ENCODE measurements around the gene DCTN4.

DCTN4 gene

GRCh38 chr5:150700594-150701377, 58.0 kb downstream of the DCTN4 start, which contains the start of gene RBM22:
TSS of gene RBM22 (minus strand) at chr5:150701062. CDS start at chr5:150700985, 77 bp downstream.
- Histone ChIP-seq H3K27me3 (ENCODE audit: low read length) (no peaks in the 10 kb centered on the region), H3K4me3 (ENCODE audit: insufficient read depth, low read length, poor library complexity, severe bottlenecking) (peak within 1 kb of the TSS; percentile 96), H3K9ac (ENCODE audit: low read length) (peak within 1 kb of the TSS; percentile 98), H3K9me2 (replicated peaks; ENCODE audit: insufficient read depth, low read length) (no peaks in the 10 kb centered on the region), H3K9me3 (ENCODE audit: insufficient read depth, low read length) (no peaks in the 10 kb centered on the region), H3K4me2 (ENCODE audit: low read depth, low read length, poor library complexity, severe bottlenecking) (peak within 1 kb of the TSS; percentile 89), H2AFZ (ENCODE audit: low read depth, low read length, severe bottlenecking) (peak within 1 kb of the TSS; percentile 94), H3K27ac (ENCODE audit: low read depth, low read length) (peak within 1 kb of the TSS; percentile 77), H4K20me1 (ENCODE audit: low read depth, low read length) (no peaks in the 10 kb centered on the region), H3K79me2 (ENCODE audit: insufficient read depth, low read length) (peaks cover 25% of the 10 kb centered on the region), H3K36me3 (ENCODE audit: low read length) (peaks cover 23% of the 10 kb centered on the region; the same call in 1 of the 2 replicates), H3F3A (ENCODE audit: insufficient read depth) (no peaks in the 10 kb centered on the region)
- peak; percentile 56 for TF ChIP-seq CTCF (IDR thresholded peaks at IDR 0.05; ENCODE audit: insufficient read depth, low read length, poor library complexity, severe bottlenecking)
- no peak for TF ChIP-seq EZH2phosphoT487 (conservative IDR thresholded peaks at IDR 0.05; ENCODE audit: low read length)

GRCh38 chr5:150700246-150700593, 58.6 kb downstream of the DCTN4 start:
- TF ChIP-seq CTCF (IDR thresholded peaks at IDR 0.05; ENCODE audit: insufficient read depth, low read length, poor library complexity, severe bottlenecking) (no peak), EZH2phosphoT487 (conservative IDR thresholded peaks at IDR 0.05; ENCODE audit: low read length) (no peak)
- Histone ChIP-seq H3K4me2 (ENCODE audit: low read depth, low read length, poor library complexity, severe bottlenecking) (peak overlapping the region; percentile 81), H2AFZ (ENCODE audit: low read depth, low read length, severe bottlenecking) (no peak overlapping the region), H3K36me3 (ENCODE audit: low read length) (peaks cover 29% of the 10 kb centered on the region; the same call in 1 of the 2 replicates), H3K27ac (ENCODE audit: low read depth, low read length) (no peak overlapping the region), H3K9me3 (ENCODE audit: insufficient read depth, low read length) (no peaks in the 10 kb centered on the region), H3K9ac (ENCODE audit: low read length) (peak overlapping the region; percentile 98), H3F3A (ENCODE audit: insufficient read depth) (no peaks in the 10 kb centered on the region), H3K27me3 (ENCODE audit: low read length) (no peaks in the 10 kb centered on the region), H3K9me2 (replicated peaks; ENCODE audit: insufficient read depth, low read length) (no peaks in the 10 kb centered on the region), H4K20me1 (ENCODE audit: low read depth, low read length) (no peaks in the 10 kb centered on the region), H3K4me3 (ENCODE audit: insufficient read depth, low read length, poor library complexity, severe bottlenecking) (peak overlapping the region; percentile 96), H3K79me2 (ENCODE audit: insufficient read depth, low read length) (peaks cover 25% of the 10 kb centered on the region)

GRCh38 chr5:150694612-150695011, 64.2 kb downstream of the DCTN4 start:
- no peak overlapping the region for H3K27ac ChIP-seq (ENCODE audit: low read depth, low read length)

More at GRCh38 chr5:150694612-150695011, 64.2 kb downstream of the DCTN4 start:
- H3K27me3 ChIP-seq (ENCODE audit: low read length), result no peaks in the 10 kb centered on the region
- H3K4me3 ChIP-seq (ENCODE audit: insufficient read depth, low read length, poor library complexity, severe bottlenecking), result no peak overlapping the region
- H3K9ac ChIP-seq (ENCODE audit: low read length), result no peak overlapping the region
- H3K79me2 ChIP-seq (ENCODE audit: insufficient read depth, low read length), result peaks cover 14% of the 10 kb centered on the region
- H3K9me2 ChIP-seq (replicated peaks; ENCODE audit: insufficient read depth, low read length), result no peaks in the 10 kb centered on the region
- no peak overlapping the region for H3K4me2 ChIP-seq (ENCODE audit: low read depth, low read length, poor library complexity, severe bottlenecking)
- H4K20me1 ChIP-seq (ENCODE audit: low read depth, low read length), result no peaks in the 10 kb centered on the region
- H3K9me3 ChIP-seq (ENCODE audit: insufficient read depth, low read length), result no peaks in the 10 kb centered on the region
- H3F3A ChIP-seq (ENCODE audit: insufficient read depth), result no peaks in the 10 kb centered on the region
- H3K36me3 ChIP-seq (ENCODE audit: low read length), result peaks cover 51% of the 10 kb centered on the region; the same call in 1 of the 2 replicates
- no peak for TF ChIP-seq EZH2phosphoT487 (conservative IDR thresholded peaks at IDR 0.05; ENCODE audit: low read length)
- TF ChIP-seq CTCF (IDR thresholded peaks at IDR 0.05; ENCODE audit: insufficient read depth, low read length, poor library complexity, severe bottlenecking), result no peak
- H2AFZ ChIP-seq (ENCODE audit: low read depth, low read length, severe bottlenecking), result no peak overlapping the region

All from SU-DHL-6 (cell line).